ENCODE measurements around the gene FIBP. TPM values are rescaled to one million over a fixed set of nuclear protein-coding genes. Genes with fewer than 3 reads are reported as not detected.

The FIBP gene
- polyA plus RNA-seq, 6 donors from 2014 or later: 91.2 to 191 (median 107) TPM

- Mint-ChIP-seq H3K4me1 (peaks cover 2 to 3% (median 2%) of the 10 kb centered on the region in 3 donors), H3K27ac (no peak overlapping the region), H3K27me3 (peaks cover 3 to 46% (median 12%) of the 10 kb centered on the region in 3 donors), H3K4me3 (no peak overlapping the region), H3K9me3 (no peaks in the 10 kb centered on the region), H3K36me3 (no peaks in the 10 kb centered on the region)
- DNase-seq: no peak
- ATAC-seq (ENCODE audit: low read depth in 2 of 2): no peak
Measured at GRCh38 chr11:65906602-65907001, 18.3 kb upstream of the FIBP start.

- peaks cover 8 to 33% (median 10%) of the 10 kb centered on the region in 3 donors for H3K27me3 Mint-ChIP-seq
- ATAC-seq (ENCODE audit: low read depth in 2 of 2) (no peak), DNase-seq (no peak)
- H3K36me3 Mint-ChIP-seq: no peaks in the 10 kb centered on the region
- peak overlapping the region in 2 of 6 donors; percentile 14 to 62 for H3K27ac Mint-ChIP-seq
- H3K4me1 Mint-ChIP-seq: peaks cover 0 to 11% (median 3%) of the 10 kb centered on the region in 3 donors
- H3K4me3 Mint-ChIP-seq: no peak overlapping the region
- no peaks in the 10 kb centered on the region for H3K9me3 Mint-ChIP-seq
Measured at GRCh38 chr11:65903715-65904114, 15.4 kb upstream of the FIBP start.

GRCh38 chr11:65903068-65903481 is 14.8 kb upstream of the FIBP start:
- Mint-ChIP-seq H3K4me3 (no peak overlapping the region), H3K9me3 (no peaks in the 10 kb centered on the region), H3K36me3 (no peaks in the 10 kb centered on the region), H3K27ac (peak overlapping the region in 3 of 6 donors; percentile 11 to 68 (median 68)), H3K4me1 (peaks cover 0 to 14% (median 3%) of the 10 kb centered on the region in 3 donors), H3K27me3 (peaks cover 8 to 36% (median 11%) of the 10 kb centered on the region in 3 donors)
- ATAC-seq (ENCODE audit: low read depth in 2 of 2) (no peak), DNase-seq (no peak)

GRCh38 chr11:65900899-65901180 is 12.6 kb upstream of the FIBP start:
- Mint-ChIP-seq H3K4me1 (peaks cover under 1 to 14% (median 3%) of the 10 kb centered on the region in 3 donors), H3K9me3 (no peaks in the 10 kb centered on the region), H3K36me3 (no peaks in the 10 kb centered on the region), H3K27me3 (peaks cover 0 to 25% (median 11%) of the 10 kb centered on the region in 3 donors), H3K4me3 (peak overlapping the region; percentile 57 to 85 (median 69)), H3K27ac (peak overlapping the region; percentile 80 to 94 (median 90))
- no peak for ATAC-seq (ENCODE audit: low read depth in 2 of 2)
- DNase-seq: no peak

GRCh38 chr11:65900125-65900898 is 12.0 kb upstream of the FIBP start, which contains the start of gene FOSL1:
TSS of gene FOSL1 (minus strand) at chr11:65900388. CDS start at chr11:65900339, 49 bp downstream.
- peak within 1 kb of the TSS; percentile 57 to 85 (median 74) for H3K4me3 Mint-ChIP-seq
- no peaks in the 10 kb centered on the region for H3K36me3 Mint-ChIP-seq
- peak within 1 kb of the TSS; percentile 80 to 94 (median 90) for H3K27ac Mint-ChIP-seq
- ATAC-seq (ENCODE audit: low read depth in 2 of 2) (peak; percentile 97), DNase-seq (peak; percentile 93)
- H3K9me3 Mint-ChIP-seq: no peaks in the 10 kb centered on the region
- peaks cover 0 to 25% (median 11%) of the 10 kb centered on the region in 3 donors for H3K27me3 Mint-ChIP-seq
- H3K4me1 Mint-ChIP-seq: peaks cover 3 to 17% (median 6%) of the 10 kb centered on the region in 3 donors

GRCh38 chr11:65899356-65900124 is 11.3 kb upstream of the FIBP start:
- no peaks in the 10 kb centered on the region for H3K9me3 Mint-ChIP-seq
- no peak for ATAC-seq (ENCODE audit: low read depth in 2 of 2)
- no peak for DNase-seq
- H3K27me3 Mint-ChIP-seq: peaks cover 0 to 25% (median 11%) of the 10 kb centered on the region in 3 donors
- H3K27ac Mint-ChIP-seq: peak overlapping the region in 3 of 6 donors; percentile 76 to 88 (median 80)
- H3K36me3 Mint-ChIP-seq: no peaks in the 10 kb centered on the region
- H3K4me3 Mint-ChIP-seq: peak overlapping the region; percentile 54 to 77 (median 72)
- peaks cover 3 to 20% (median 9%) of the 10 kb centered on the region in 3 donors for H3K4me1 Mint-ChIP-seq

DNA sequence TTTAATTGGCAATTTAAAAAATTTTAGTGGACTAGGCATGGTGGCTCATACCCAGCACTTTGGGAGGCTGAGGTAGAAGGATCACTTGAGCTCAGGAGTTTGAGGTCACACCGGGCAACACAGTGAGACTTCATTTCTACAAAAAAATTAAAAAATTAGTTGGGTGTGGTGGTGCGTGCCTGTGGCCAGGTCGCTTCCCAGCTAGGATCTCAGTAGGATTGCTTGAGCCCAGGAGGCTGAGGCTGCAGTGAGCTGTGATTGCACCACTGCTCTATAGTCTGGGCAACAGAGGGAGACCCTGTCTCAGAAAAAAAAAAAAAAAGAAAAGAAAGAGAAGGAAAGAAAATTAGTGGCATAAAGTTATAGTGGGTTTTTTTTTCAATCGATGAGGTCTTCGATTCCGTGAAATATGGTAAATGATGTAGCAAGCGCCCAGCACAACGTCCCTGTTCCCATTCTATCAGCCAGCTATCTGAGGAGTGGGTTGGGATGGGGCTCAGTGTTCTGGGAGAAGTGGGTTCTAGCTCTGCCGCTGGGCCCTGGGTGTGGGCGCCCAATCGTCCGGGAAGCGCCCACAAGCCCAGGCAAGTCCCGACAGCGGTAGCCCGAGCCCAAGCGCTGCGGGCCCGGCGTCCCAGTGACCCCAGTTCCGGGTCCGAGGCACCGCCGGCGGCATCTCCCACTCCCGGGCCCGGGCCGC is 10.5 kb upstream of the FIBP start:
- H3K27me3 Mint-ChIP-seq: peaks cover 0 to 20% (median 11%) of the 10 kb centered on the region in 3 donors
- no peaks in the 10 kb centered on the region for H3K9me3 Mint-ChIP-seq
- no peaks in the 10 kb centered on the region for H3K36me3 Mint-ChIP-seq
- no peak for ATAC-seq (ENCODE audit: low read depth in 2 of 2)
- H3K4me1 Mint-ChIP-seq: peaks cover 9 to 26% (median 16%) of the 10 kb centered on the region in 3 donors
- H3K27ac Mint-ChIP-seq: peak overlapping the region; percentile 83 to 98 (median 88)
- peak overlapping the region; percentile 71 to 88 (median 80) for H3K4me3 Mint-ChIP-seq
- DNase-seq: no peak

GRCh38 chr11:65897020-65897471 is 8.8 kb upstream of the FIBP start:
- Mint-ChIP-seq H3K36me3 (no peaks in the 10 kb centered on the region), H3K4me3 (peak overlapping the region in 1 of 8 donors; percentile 71), H3K27ac (peak overlapping the region in 3 of 6 donors; percentile 21 to 62 (median 26)), H3K4me1 (peaks cover 17 to 43% (median 34%) of the 10 kb centered on the region in 3 donors), H3K27me3 (peaks cover 0 to 9% (median 9%) of the 10 kb centered on the region in 3 donors), H3K9me3 (no peaks in the 10 kb centered on the region)
- no peak for ATAC-seq (ENCODE audit: low read depth in 2 of 2)
- no peak for DNase-seq

DNA sequence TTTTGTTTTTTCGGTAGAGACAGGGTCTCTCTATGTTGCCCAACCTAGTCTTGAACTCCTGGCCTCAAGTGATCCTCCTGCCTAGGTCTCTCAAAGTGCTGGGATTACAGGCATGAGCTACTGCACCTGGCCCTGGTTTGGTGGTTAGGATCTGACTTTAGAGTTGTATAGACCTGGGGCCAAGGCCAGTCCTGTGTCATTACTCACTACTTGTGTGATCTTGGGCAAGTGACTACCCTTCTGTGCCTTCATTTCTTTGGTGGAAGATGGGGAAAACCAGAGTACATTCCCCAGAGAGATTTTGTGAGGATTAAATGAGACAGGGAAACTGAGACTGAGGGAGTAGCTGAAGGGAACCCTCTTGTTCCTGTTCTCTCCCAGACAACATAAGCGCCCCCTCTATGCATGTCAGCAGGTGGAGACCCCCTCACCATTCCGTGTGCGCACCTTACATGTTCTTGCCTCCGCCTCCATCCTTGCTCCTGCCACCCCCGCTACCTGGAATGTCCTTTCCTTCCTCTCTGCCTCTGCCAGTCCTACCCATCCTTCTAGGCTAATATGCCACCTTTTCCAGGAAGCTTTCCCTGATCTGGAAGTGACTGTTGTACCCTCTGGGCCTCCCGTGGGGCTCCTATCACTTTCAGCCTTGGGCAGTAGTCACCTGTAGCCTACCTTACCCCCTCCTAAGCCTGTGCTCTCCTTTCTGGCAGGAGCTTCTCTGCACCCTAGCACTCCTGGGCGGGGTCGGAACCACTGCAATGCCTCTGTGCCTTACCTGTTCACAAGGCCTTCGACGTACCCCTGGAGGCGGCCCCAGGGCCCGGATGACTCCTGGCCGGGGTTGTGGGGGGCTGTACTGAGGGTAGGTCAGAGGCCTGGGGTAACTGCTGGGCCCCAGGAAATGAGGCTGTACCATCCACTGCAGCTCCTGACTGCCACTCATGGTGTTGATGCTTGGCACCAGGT is 8.0 kb upstream of the FIBP start:
- H3K27me3 Mint-ChIP-seq: peaks cover 0 to 8% (median 6%) of the 10 kb centered on the region in 3 donors
- H3K27ac Mint-ChIP-seq: peak overlapping the region in 3 of 6 donors; percentile 21 to 81 (median 46)
- no peak for DNase-seq
- no peak for ATAC-seq (ENCODE audit: low read depth in 2 of 2)
- H3K4me3 Mint-ChIP-seq: peak overlapping the region in 4 of 8 donors; percentile 25 to 71 (median 36)
- peaks cover 20 to 50% (median 41%) of the 10 kb centered on the region in 3 donors for H3K4me1 Mint-ChIP-seq
- no peaks in the 10 kb centered on the region for H3K36me3 Mint-ChIP-seq
- no peaks in the 10 kb centered on the region for H3K9me3 Mint-ChIP-seq

GRCh38 chr11:65895482-65895981 is 7.3 kb upstream of the FIBP start:
- Mint-ChIP-seq H3K4me1 (peaks cover 20 to 44% (median 42%) of the 10 kb centered on the region in 3 donors), H3K4me3 (peak overlapping the region in 5 of 8 donors; percentile 48 to 71 (median 53)), H3K36me3 (no peaks in the 10 kb centered on the region), H3K9me3 (no peaks in the 10 kb centered on the region), H3K27me3 (peaks cover 0 to 6% (median 6%) of the 10 kb centered on the region in 3 donors), H3K27ac (peak overlapping the region in 3 of 6 donors; percentile 44 to 86 (median 46))
- ATAC-seq (ENCODE audit: low read depth in 2 of 2): no peak
- DNase-seq: no peak

DNA sequence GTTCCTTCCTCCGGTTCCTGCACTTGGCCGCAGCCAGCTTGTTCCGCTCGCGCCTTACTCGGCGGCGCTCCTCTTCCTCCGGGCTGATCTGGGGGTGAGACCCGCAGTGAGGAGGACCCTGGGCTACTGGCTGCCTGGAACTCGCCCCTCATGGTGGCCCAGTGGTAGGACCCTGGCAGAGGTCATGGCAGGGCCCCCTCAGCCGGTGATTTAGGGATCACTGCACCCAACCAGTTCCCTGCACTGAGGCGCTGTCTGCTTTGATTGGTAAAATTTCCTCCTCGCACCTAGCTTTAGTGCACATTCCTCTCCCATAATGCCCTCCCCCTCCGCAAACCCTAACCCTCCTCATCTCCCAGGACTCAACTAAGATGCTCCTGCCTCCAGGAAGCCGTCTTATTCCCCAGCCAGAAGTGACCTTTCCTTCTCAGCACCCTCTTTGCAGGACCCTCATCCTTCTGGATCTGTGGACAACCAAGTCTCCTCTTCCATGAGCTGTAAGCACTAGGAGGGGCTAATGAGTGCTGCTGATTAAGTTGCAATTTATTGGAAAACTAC is 5.8 kb upstream of the FIBP start:
- Mint-ChIP-seq H3K4me3 (peak overlapping the region; percentile 76 to 95 (median 90)), H3K9me3 (no peaks in the 10 kb centered on the region), H3K27ac (peak overlapping the region in 5 of 6 donors; percentile 74 to 94 (median 83)), H3K4me1 (peaks cover 32 to 57% (median 53%) of the 10 kb centered on the region in 3 donors), H3K36me3 (no peaks in the 10 kb centered on the region), H3K27me3 (peaks cover 0 to 6% (median 5%) of the 10 kb centered on the region in 3 donors)
- ATAC-seq (ENCODE audit: low read depth in 2 of 2) (no peak), DNase-seq (no peak)

Measured in naive B cell (primary cell).